ENCODE results near the gene CMC1. TPM values are rescaled to one million over a fixed set of nuclear protein-coding genes. Genes with fewer than 3 reads are reported as not detected.

CMC1 gene
- total RNA-seq, 1 experiment from 2014 or later: 22.8 TPM

GRCh38 chr3:28247286-28247685 lies 5.9 kb downstream of the CMC1 start:
- intact Hi-C loops (cut with micrococcal nuclease; ENCODE audit: unreplicated experiment): no loop called here
- H3K27me3 Mint-ChIP-seq (ENCODE audit: insufficient read depth, unreplicated experiment): no peaks in the 10 kb centered on the region
- H3K4me3 ChIP-seq (ENCODE audit: low read depth, low read length): no peak overlapping the region
- H3K9me3 ChIP-seq: no peaks in the 10 kb centered on the region
- DNase-seq: no peak
- no peak overlapping the region for H3K4me3 Mint-ChIP-seq (ENCODE audit: unreplicated experiment)
- CTCF ChIA-PET: no interaction called here
- H3K9me3 Mint-ChIP-seq (ENCODE audit: unreplicated experiment): no peaks in the 10 kb centered on the region
- TF ChIP-seq, protein P1, sequence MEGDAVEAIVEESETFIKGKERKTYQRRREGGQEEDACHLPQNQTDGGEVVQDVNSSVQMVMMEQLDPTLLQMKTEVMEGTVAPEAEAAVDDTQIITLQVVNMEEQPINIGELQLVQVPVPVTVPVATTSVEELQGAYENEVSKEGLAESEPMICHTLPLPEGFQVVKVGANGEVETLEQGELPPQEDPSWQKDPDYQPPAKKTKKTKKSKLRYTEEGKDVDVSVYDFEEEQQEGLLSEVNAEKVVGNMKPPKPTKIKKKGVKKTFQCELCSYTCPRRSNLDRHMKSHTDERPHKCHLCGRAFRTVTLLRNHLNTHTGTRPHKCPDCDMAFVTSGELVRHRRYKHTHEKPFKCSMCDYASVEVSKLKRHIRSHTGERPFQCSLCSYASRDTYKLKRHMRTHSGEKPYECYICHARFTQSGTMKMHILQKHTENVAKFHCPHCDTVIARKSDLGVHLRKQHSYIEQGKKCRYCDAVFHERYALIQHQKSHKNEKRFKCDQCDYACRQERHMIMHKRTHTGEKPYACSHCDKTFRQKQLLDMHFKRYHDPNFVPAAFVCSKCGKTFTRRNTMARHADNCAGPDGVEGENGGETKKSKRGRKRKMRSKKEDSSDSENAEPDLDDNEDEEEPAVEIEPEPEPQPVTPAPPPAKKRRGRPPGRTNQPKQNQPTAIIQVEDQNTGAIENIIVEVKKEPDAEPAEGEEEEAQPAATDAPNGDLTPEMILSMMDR (IDR thresholded peaks at IDR 0.05; ENCODE audit: insufficient read depth in 1 of 2, low read depth in 1 of 2, low read length in 1 of 2, severe bottlenecking in 1 of 2, unreplicated experiment in 1 of 2): no peak
- peaks cover 9% of the 10 kb centered on the region for H3K4me1 ChIP-seq
- H3K27me3 ChIP-seq (replicated peaks; ENCODE audit: control insufficient read depth, insufficient read depth, low read length): no peaks in the 10 kb centered on the region
- H3K36me3 ChIP-seq (ENCODE audit: control insufficient read depth, insufficient read depth, low read length): no peaks in the 10 kb centered on the region; the same call in 1 of the 2 replicates
- no TSS peak for BruUV-seq (replicated peaks)
- no peak overlapping the region for H3K27ac Mint-ChIP-seq (ENCODE audit: unreplicated experiment)
- peaks cover 30% of the 10 kb centered on the region for H3K4me1 Mint-ChIP-seq (ENCODE audit: low read depth, unreplicated experiment)
- H3K36me3 Mint-ChIP-seq (ENCODE audit: insufficient read depth, unreplicated experiment): peaks cover 8% of the 10 kb centered on the region
- POLR2A ChIA-PET: no interaction called here

DNA sequence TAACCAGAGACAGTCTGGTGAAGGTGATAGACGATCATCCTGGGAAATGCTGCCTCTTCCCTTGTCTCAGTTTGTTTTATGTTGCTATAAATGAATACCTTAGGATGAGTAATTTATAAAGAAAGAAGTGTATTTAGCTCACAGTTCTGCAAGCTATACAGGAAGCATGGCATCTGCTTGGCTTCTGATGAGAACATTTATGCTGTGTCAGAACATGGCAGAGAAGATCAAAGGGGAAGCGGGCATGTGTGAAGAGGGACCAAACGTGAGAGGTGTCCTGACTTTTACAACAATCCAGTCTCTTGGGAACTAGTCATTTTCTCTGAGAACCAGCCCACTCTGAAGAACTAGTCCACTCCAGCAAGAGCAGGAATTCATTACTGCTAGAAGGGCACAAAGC lies 9.6 kb downstream of the CMC1 start:
- H3K4me3 Mint-ChIP-seq (ENCODE audit: unreplicated experiment): no peak overlapping the region
- TF ChIP-seq, protein P1 (IDR thresholded peaks at IDR 0.05; ENCODE audit: insufficient read depth in 1 of 2, low read depth in 1 of 2, low read length in 1 of 2, severe bottlenecking in 1 of 2, unreplicated experiment in 1 of 2): no peak
- H3K27me3 Mint-ChIP-seq (ENCODE audit: insufficient read depth, unreplicated experiment): no peaks in the 10 kb centered on the region
- H3K4me1 ChIP-seq: no peaks in the 10 kb centered on the region
- no peaks in the 10 kb centered on the region for H3K9me3 ChIP-seq
- H3K36me3 Mint-ChIP-seq (ENCODE audit: insufficient read depth, unreplicated experiment): no peaks in the 10 kb centered on the region
- H3K4me1 Mint-ChIP-seq (ENCODE audit: low read depth, unreplicated experiment): no peaks in the 10 kb centered on the region
- DNase-seq: no peak
- intact Hi-C loops (cut with micrococcal nuclease; ENCODE audit: unreplicated experiment): no loop called here
- POLR2A ChIA-PET: no interaction called here
- no peak overlapping the region for H3K27ac Mint-ChIP-seq (ENCODE audit: unreplicated experiment)
- H3K36me3 ChIP-seq (ENCODE audit: control insufficient read depth, insufficient read depth, low read length): no peaks in the 10 kb centered on the region; the same call in 1 of the 2 replicates
- no peaks in the 10 kb centered on the region for H3K9me3 Mint-ChIP-seq (ENCODE audit: unreplicated experiment)
- no peaks in the 10 kb centered on the region for H3K27me3 ChIP-seq (replicated peaks; ENCODE audit: control insufficient read depth, insufficient read depth, low read length)
- CTCF ChIA-PET: no interaction called here
- no TSS peak for BruUV-seq (replicated peaks)
- H3K4me3 ChIP-seq (ENCODE audit: low read depth, low read length): no peak overlapping the region

DNA sequence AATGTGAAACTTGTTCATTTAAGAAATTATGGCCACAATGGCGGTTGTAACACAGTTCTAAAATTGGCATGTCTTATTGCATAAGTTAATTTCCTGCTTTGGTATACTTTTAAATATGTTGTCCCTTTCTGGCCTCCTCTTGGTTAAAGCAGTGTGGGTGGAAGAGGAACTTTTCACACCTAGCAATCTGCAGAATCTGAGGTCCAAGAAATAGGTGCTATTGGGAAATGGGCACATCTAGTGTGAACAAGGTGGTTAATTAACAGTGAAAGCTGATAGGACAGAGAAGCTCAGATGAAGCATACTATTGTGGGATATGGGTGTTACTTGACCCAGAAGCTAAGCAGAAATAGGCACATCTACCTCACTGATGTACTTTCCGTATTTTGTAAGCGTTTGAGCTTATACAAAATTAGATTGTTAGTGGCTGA lies 10.6 kb downstream of the CMC1 start:
- no peaks in the 10 kb centered on the region for H3K9me3 Mint-ChIP-seq (ENCODE audit: unreplicated experiment)
- Histone ChIP-seq H3K4me3 (ENCODE audit: low read depth, low read length) (no peak overlapping the region), H3K27me3 (replicated peaks; ENCODE audit: control insufficient read depth, insufficient read depth, low read length) (no peaks in the 10 kb centered on the region), H3K36me3 (ENCODE audit: control insufficient read depth, insufficient read depth, low read length) (no peaks in the 10 kb centered on the region; the same call in 1 of the 2 replicates), H3K9me3 (no peaks in the 10 kb centered on the region), H3K4me1 (no peaks in the 10 kb centered on the region)
- TF ChIP-seq, protein P1 (IDR thresholded peaks at IDR 0.05; ENCODE audit: insufficient read depth in 1 of 2, low read depth in 1 of 2, low read length in 1 of 2, severe bottlenecking in 1 of 2, unreplicated experiment in 1 of 2): no peak
- H3K4me1 Mint-ChIP-seq (ENCODE audit: low read depth, unreplicated experiment): no peaks in the 10 kb centered on the region
- H3K4me3 Mint-ChIP-seq (ENCODE audit: unreplicated experiment): no peak overlapping the region
- H3K36me3 Mint-ChIP-seq (ENCODE audit: insufficient read depth, unreplicated experiment): no peaks in the 10 kb centered on the region
- no peak for DNase-seq
- POLR2A ChIA-PET: no interaction called here
- no peak overlapping the region for H3K27ac Mint-ChIP-seq (ENCODE audit: unreplicated experiment)
- CTCF ChIA-PET: no interaction called here
- BruUV-seq (replicated peaks): no TSS peak
- intact Hi-C loops (cut with micrococcal nuclease; ENCODE audit: unreplicated experiment): no loop called here
- no peaks in the 10 kb centered on the region for H3K27me3 Mint-ChIP-seq (ENCODE audit: insufficient read depth, unreplicated experiment)
